HepG2 (cell line): Measurements from ENCODE around the gene GCG. TPM values are rescaled to one million over a fixed set of nuclear protein-coding genes. Genes with fewer than 3 reads are reported as not detected.

Source experiments
- ARHGAP35 ChIP-seq: sonication (generic); formaldehyde crosslinking; IDR thresholded peaks from 2 replicates; pipeline ENCODE4 v1.9.0; 2022; ENCODE audit warnings: mild to moderate bottlenecking, inconsistent platforms, moderate library complexity, missing genetic modification reagents, borderline replicate concordance
- CREM ChIP-seq, 2 experiments: sonication (generic) in 1 of 2; formaldehyde crosslinking in 1 of 2; IDR thresholded peaks; 2 replicates each; pipeline versions ENCODE4 v1.4.0 to v1.6.1; 2016 to 2020; ENCODE audit warnings: antibody characterized with exemption in 1 of 2, mild to moderate bottlenecking in 1 of 2, missing genetic modification reagents in 1 of 2
- FOXA1 ChIP-seq, 2 experiments: fragments of 450-650 bp in 1 of 2; sonication (generic) in 1 of 2; formaldehyde crosslinking in 1 of 2; IDR thresholded peaks; 2 replicates each; pipeline versions ENCODE4 v1.4.0 to v1.6.1; 2016 to 2020; ENCODE audit warnings: missing genetic modification reagents in 1 of 2
- HMG20B ChIP-seq: conservative IDR thresholded peaks from 2 replicates; pipeline ENCODE4 v1.6.1; 2016; ENCODE audit warnings: missing genetic modification reagents, missing compliant biosample characterization
- NR2F6 ChIP-seq, 2 experiments: IDR thresholded peaks; 2 replicates each; pipeline ENCODE4 v1.6.1; 2016; ENCODE audit warnings: antibody characterized with exemption in 1 of 2, mild to moderate bottlenecking in 1 of 2
- PAX8 ChIP-seq: sonication (generic); formaldehyde crosslinking; IDR thresholded peaks from 2 replicates; pipeline ENCODE4 v1.8.0; 2022; ENCODE audit warnings: mild to moderate bottlenecking, missing genetic modification reagents, borderline replicate concordance
- RFXAP ChIP-seq: sonication (generic); formaldehyde crosslinking; IDR thresholded peaks from 2 replicates; pipeline ENCODE4 v1.4.0; 2020; ENCODE audit warnings: missing genetic modification reagents, borderline replicate concordance
- SETDB1 ChIP-seq: sonication (generic); formaldehyde crosslinking; IDR thresholded peaks from 2 replicates; pipeline ENCODE4 v1.5.1; 2020; ENCODE audit warnings: missing genetic modification reagents, mild to moderate bottlenecking, borderline replicate concordance
- SOX6 ChIP-seq, 2 experiments: fragments of 450-650 bp in 1 of 2; sonication (generic) in 1 of 2; formaldehyde crosslinking in 1 of 2; IDR thresholded peaks; 2 replicates each; pipeline versions ENCODE4 v1.4.0 to v1.6.1; 2017 to 2020; ENCODE audit warnings: antibody characterized with exemption in 1 of 2, mild to moderate bottlenecking in 1 of 2, missing genetic modification reagents in 1 of 2
- TGIF2 ChIP-seq: IDR thresholded peaks from 2 replicates; pipeline ENCODE4 v1.6.1; 2016; ENCODE audit warnings: control low read depth, missing compliant biosample characterization
- ZFP36 ChIP-seq: fragments of 150-350 bp; IDR thresholded peaks from 2 replicates; pipeline ENCODE4 v1.6.1; 2018; ENCODE audit warnings: borderline replicate concordance, low read length, low read depth; ENCODE audit not compliant: partially characterized antibody
- ZNF776 ChIP-seq: sonication (generic); formaldehyde crosslinking; IDR thresholded peaks from 2 replicates; pipeline ENCODE4 v1.4.0; 2020; ENCODE audit warnings: mild to moderate bottlenecking, missing genetic modification reagents
- ZSCAN12 ChIP-seq: sonication (generic); formaldehyde crosslinking; IDR thresholded peaks from 2 replicates; pipeline ENCODE4 v1.9.0; 2021; ENCODE audit warnings: mild to moderate bottlenecking, missing genetic modification reagents
- polyA plus RNA-seq, 8 experiments: library from polyadenylated mRNA; depleted of rRNA in 3 of 8; stranded (reverse) in 7 of 8; unstranded in 1 of 8; fragments of >200 nt; fragmentation: Illumina TruSeq in 4 of 8; extraction: Trizol in 4 of 8; gene quantifications; 2 replicates each; pipeline versions ENCODE4 v1.2.1 to v1.2.3, GENCODE V29; 2011 to 2016; ENCODE audit warnings: low read depth in 4 of 8, missing spikeins in 1 of 8, mixed read lengths in 1 of 8; ENCODE audit not compliant: insufficient read depth in 1 of 8
- total RNA-seq, 5 experiments: library from RNA; depleted of rRNA; stranded (reverse); fragments of >200 nt; fragmentation: Illumina TruSeq; extraction: Trizol; gene quantifications; 2 replicates each; pipeline ENCODE4 v1.2.3, GENCODE V29; 2016; ENCODE audit warnings: low read depth in 1 of 5
- TF ChIP-seq, protein P1 (sequence below): IDR thresholded peaks from 2 replicates; pipeline ENCODE4 v1.4.0; 2020; ENCODE audit warnings: mild to moderate bottlenecking, missing genetic modification reagents
- TF ChIP-seq, protein P2 (sequence below): sonication (generic); formaldehyde crosslinking; conservative IDR thresholded peaks from 2 replicates; pipeline ENCODE4 v1.4.0; 2020; ENCODE audit warnings: mild to moderate bottlenecking, missing genetic modification reagents, moderate library complexity

GCG gene
- total and polyA plus RNA-seq, 2 of the 13 experiments (the other 11 are each of a cell fraction or from before 2014, with no cell fraction given) = not detected

DNA sequence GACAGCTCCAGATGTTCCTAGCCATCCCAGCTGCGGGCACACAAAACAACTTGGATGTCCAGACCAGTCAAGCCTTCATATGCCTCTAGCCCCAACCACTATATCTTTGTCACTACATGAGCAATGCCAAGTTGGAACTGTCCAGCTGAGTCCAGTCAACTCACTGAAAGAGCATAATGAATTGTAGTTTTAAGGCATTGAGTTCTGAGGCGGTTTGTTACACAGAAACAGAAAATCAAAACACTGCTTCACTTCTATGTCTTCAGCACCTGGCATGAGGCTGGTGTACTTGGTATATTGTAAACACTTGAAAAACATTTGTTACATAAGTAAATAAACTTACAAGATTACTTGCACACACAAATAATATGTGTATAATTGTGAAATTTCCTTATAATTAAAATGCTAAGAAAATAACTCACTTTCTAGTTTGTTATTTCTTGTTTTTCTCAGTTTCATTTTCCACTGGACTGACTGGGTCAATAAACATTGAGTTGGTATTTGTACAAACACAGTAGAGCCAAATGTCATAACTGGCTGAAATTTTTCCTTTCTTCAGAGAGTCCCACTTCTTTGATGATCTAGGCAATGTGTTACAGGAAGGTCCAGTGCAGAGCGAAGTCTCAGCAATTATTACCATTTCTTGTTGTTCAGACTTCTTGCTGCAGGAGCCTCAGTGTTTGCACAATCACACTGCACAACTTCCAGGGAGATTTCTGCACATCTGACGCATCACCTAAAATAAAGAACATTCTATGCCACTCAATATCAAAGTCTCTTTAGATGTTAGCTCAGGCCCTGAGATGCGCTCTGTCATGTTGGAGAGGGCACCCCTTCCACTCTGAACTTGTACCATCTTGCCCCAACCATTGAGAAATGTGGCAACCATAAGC lies 39.8 kb downstream of the GCG start (continued):
- TF ChIP-seq, protein P1, sequence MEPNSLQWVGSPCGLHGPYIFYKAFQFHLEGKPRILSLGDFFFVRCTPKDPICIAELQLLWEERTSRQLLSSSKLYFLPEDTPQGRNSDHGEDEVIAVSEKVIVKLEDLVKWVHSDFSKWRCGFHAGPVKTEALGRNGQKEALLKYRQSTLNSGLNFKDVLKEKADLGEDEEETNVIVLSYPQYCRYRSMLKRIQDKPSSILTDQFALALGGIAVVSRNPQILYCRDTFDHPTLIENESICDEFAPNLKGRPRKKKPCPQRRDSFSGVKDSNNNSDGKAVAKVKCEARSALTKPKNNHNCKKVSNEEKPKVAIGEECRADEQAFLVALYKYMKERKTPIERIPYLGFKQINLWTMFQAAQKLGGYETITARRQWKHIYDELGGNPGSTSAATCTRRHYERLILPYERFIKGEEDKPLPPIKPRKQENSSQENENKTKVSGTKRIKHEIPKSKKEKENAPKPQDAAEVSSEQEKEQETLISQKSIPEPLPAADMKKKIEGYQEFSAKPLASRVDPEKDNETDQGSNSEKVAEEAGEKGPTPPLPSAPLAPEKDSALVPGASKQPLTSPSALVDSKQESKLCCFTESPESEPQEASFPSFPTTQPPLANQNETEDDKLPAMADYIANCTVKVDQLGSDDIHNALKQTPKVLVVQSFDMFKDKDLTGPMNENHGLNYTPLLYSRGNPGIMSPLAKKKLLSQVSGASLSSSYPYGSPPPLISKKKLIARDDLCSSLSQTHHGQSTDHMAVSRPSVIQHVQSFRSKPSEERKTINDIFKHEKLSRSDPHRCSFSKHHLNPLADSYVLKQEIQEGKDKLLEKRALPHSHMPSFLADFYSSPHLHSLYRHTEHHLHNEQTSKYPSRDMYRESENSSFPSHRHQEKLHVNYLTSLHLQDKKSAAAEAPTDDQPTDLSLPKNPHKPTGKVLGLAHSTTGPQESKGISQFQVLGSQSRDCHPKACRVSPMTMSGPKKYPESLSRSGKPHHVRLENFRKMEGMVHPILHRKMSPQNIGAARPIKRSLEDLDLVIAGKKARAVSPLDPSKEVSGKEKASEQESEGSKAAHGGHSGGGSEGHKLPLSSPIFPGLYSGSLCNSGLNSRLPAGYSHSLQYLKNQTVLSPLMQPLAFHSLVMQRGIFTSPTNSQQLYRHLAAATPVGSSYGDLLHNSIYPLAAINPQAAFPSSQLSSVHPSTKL (CRISPR knock-in tag) = peak; percentile 99
- TF ChIP-seq HMG20B (no peak), ARHGAP35 (no peak), ZSCAN12 (CRISPR knock-in tag) (no peak), CREM (IDR thresholded peaks at IDR 0.05) (peak; percentile 69), CREM (CRISPR knock-in tag; IDR thresholded peaks at IDR 0.05) (no peak), RFXAP (peak; percentile 29; the same call in 1 of the 2 replicates), SETDB1 (CRISPR knock-in tag) (no peak), TGIF2 (CRISPR knock-in tag) (0 out of 2 replicates have a peak, but pooled peaks have one; percentile 20), ZFP36 (no peak), FOXA1 (IDR thresholded peaks at IDR 0.05) (no peak), FOXA1 (CRISPR knock-in tag; IDR thresholded peaks at IDR 0.05) (peak; percentile 65), SOX6 (IDR thresholded peaks at IDR 0.05) (no peak), SOX6 (CRISPR knock-in tag; IDR thresholded peaks at IDR 0.05) (peak; percentile 76), ZNF776 (CRISPR knock-in tag) (no peak), NR2F6 (IDR thresholded peaks at IDR 0.05) (peak; percentile 46; the same call in 1 of the 2 replicates), NR2F6 (CRISPR knock-in tag; IDR thresholded peaks at IDR 0.05) (peak; percentile 36; the same call in 1 of the 2 replicates), PAX8 (CRISPR knock-in tag) (no peak)
- TF ChIP-seq, protein P2, sequence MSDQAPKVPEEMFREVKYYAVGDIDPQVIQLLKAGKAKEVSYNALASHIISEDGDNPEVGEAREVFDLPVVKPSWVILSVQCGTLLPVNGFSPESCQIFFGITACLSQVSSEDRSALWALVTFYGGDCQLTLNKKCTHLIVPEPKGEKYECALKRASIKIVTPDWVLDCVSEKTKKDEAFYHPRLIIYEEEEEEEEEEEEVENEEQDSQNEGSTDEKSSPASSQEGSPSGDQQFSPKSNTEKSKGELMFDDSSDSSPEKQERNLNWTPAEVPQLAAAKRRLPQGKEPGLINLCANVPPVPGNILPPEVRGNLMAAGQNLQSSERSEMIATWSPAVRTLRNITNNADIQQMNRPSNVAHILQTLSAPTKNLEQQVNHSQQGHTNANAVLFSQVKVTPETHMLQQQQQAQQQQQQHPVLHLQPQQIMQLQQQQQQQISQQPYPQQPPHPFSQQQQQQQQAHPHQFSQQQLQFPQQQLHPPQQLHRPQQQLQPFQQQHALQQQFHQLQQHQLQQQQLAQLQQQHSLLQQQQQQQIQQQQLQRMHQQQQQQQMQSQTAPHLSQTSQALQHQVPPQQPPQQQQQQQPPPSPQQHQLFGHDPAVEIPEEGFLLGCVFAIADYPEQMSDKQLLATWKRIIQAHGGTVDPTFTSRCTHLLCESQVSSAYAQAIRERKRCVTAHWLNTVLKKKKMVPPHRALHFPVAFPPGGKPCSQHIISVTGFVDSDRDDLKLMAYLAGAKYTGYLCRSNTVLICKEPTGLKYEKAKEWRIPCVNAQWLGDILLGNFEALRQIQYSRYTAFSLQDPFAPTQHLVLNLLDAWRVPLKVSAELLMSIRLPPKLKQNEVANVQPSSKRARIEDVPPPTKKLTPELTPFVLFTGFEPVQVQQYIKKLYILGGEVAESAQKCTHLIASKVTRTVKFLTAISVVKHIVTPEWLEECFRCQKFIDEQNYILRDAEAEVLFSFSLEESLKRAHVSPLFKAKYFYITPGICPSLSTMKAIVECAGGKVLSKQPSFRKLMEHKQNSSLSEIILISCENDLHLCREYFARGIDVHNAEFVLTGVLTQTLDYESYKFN (CRISPR knock-in tag) = peak; percentile 87
